HK-2 (cell line): ENCODE results near the gene SH3BGRL3.
"Not testable (repeated sequence)": the region's sequence is repeated elsewhere in the genome, so short reads cannot be mapped to it uniquely, and the experiment has no call there.

Experiments
- DNase-seq: peaks from one replicate; pipeline ENCODE4 v3.0.0-alpha.2; 2018; ENCODE audit not compliant: unreplicated experiment

SH3BGRL3 gene

GRCh38 chr1:26279456-26280332, at the start of gene SH3BGRL3:
SH3BGRL3 (plus strand) TSS chr1:26280086; CDS start chr1:26280156, 70 bp downstream.
- peak; percentile 84 for DNase-seq

- DNase-seq = not testable (repeated sequence)
These were observed 49.2 kb upstream of the SH3BGRL3 start for GRCh38 chr1:26230682-26231081.

- peak; percentile 99 for DNase-seq
These were observed 45.8 kb upstream of the SH3BGRL3 start, which contains the start of gene CEP85 for GRCh38 chr1:26233903-26234643. CEP85 (plus strand) TSS chr1:26234200; CDS start chr1:26239784, 5,584 bp downstream.

- peak; percentile 6 for DNase-seq
These were observed 45.1 kb upstream of the SH3BGRL3 start for GRCh38 chr1:26234644-26235370.

- no peak for DNase-seq
These were observed 42.5 kb upstream of the SH3BGRL3 start for GRCh38 chr1:26237230-26237966.

GRCh38 chr1:26239936-26240335, 40.0 kb upstream of the SH3BGRL3 start:
- no peak for DNase-seq

GRCh38 chr1:26252718-26253117, 27.2 kb upstream of the SH3BGRL3 start:
- DNase-seq = no peak

- DNase-seq = no peak
These were observed 25.5 kb upstream of the SH3BGRL3 start for GRCh38 chr1:26254404-26254803.

- DNase-seq = no peak
These were observed 22.7 kb upstream of the SH3BGRL3 start for GRCh38 chr1:26257222-26257621.

GRCh38 chr1:26259005-26259404, 20.9 kb upstream of the SH3BGRL3 start:
- DNase-seq = no peak

- no peak for DNase-seq
These were observed 20.3 kb upstream of the SH3BGRL3 start for GRCh38 chr1:26259578-26259977.

- DNase-seq = no peak
These were observed 16.7 kb upstream of the SH3BGRL3 start for GRCh38 chr1:26263212-26263611.

- DNase-seq = no peak
These were observed 14.5 kb upstream of the SH3BGRL3 start for GRCh38 chr1:26265405-26265804.

GRCh38 chr1:26268290-26269197, 11.3 kb upstream of the SH3BGRL3 start:
- DNase-seq = no peak

- DNase-seq = no peak
These were observed 10.7 kb upstream of the SH3BGRL3 start for GRCh38 chr1:26269198-26269550.

GRCh38 chr1:26274801-26275425, 5.0 kb upstream of the SH3BGRL3 start:
- DNase-seq = no peak

GRCh38 chr1:26275580-26276431, 4.1 kb upstream of the SH3BGRL3 start:
- peak; percentile 72 for DNase-seq

- no peak for DNase-seq
These were observed 3.5 kb upstream of the SH3BGRL3 start for GRCh38 chr1:26276432-26276838.

- DNase-seq = no peak
These were observed 2.6 kb upstream of the SH3BGRL3 start for GRCh38 chr1:26277261-26277661.
